Stimulated activated CD8-positive, alpha-beta memory T cell treated with anti-CD3 and anti-CD28 coated beads, Interleukin-7, amount 100 ng/mL, for 1 hour (primary cell): ENCODE measurements around the gene SDCBP2.

Source experiments
- DNase-seq, 2 donors: peaks; one replicate each; pipeline ENCODE4 v3.0.0-alpha.2; 2020; ENCODE audit warnings: low read depth in 2 of 2

The SDCBP2 gene

DNA sequence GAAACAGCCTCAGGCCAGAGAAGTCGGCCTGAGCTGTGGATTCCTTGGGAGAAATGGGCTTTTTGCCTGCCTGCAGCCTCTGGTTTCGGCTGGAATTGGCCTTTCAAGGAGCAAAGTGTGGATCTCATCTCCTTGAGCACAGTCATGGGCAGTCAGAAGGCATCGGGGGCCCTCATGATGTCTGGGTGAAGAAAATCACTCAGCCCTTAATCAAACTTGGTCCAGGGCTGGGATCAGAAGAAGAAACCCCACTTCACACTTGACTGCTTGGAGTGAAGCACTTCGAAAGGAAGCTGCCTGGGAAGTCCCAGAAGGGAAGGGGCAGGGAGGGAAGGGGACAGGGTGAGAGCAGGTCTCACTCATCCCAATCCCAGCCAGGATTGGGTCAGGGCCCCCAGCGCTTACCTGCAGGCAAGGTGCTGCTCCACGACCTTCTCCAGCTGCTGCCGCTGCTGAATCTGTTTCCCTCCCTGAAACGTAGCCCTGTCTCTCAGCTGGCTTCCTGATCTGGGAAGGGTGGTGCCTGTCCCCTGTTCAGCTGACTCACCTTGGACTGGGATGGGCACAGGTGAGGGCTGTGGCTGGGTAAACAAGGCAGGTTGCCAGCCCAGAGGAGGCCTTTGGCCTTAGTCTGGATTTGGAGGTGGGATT lies at the start of gene SDCBP2:
TSS of gene SDCBP2 (minus strand) at position 460 of the 651 bp plus-strand sequence. CDS start 8,723 bp downstream, outside the sequence.
- no peak for DNase-seq

DNA sequence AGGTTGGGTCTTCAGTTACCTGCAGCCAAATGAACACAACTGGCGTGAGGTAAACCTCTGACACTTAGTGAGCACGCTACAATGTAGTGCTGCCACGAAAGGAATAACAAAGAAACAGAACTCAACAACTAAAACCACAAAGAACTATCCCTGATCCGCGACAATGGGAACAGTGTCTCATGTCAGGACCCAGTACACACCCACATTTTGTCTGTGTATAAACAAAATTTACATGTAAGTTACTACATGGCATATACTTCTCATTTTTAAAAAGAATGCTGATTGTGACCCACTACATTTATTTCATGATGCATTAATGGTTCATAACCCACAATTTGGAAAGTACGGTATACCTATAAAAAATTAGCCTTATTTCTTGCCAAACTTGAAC lies 49.8 kb upstream of the SDCBP2 start:
- DNase-seq = no peak

DNA sequence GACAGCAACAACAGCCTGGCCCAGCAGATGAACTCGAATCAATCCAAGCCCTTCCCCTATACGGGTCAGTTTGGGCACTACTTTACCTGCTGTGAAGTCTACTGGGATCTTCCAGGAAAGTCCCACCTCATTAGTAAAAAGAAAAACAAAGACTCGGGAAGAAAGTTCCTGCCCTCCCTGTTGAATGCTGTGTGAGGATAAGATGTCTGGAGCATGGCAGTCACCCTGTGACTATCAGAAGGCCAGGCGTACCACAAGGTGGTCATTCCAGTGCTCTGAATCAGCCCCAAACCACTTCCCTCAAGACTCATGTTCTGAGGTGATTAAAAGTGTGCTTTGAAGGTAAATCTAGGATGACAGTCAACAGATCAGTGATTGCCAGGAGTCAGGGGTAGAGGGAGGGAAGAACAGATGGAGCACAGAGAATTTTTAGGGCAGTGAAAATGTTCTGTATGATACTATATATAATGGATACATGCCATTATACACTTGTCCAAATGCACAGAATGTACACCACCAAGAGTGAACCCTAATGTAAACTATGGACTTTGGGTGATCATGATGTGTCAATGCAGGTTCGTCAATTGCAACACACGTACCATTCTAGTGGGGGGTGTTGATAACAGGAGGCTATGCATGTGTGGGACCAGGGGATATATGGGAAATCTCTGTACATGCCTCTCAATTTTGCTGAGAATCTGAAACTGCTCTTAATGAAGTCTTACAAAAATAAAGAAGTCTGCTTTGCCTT lies 49.2 kb upstream of the SDCBP2 start:
- DNase-seq = no peak

DNA sequence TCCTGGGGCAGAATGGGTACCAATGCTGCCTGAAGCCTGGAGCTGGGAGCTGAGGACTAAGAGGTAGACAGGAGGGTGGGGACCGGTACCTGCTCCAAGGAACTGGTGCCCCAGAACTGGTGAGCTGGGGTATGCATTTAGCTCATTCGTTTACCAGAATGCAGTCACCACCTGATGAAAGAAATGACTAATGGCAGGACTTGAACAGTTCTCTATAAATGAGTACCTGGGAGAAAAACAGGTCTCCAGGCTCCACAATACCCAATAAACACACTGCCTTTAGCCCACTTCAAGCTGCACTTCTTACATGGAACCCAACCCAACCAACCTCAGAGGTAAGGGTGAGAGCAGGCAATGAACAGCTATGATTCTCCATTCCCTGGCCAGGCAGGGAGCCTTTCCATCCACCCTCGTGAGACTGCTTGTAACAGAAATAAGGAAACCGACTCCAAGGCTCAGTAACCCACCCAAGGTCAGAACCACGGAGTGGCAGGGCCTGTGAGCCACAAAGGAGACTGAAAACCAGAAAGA lies 48.5 kb upstream of the SDCBP2 start:
- DNase-seq = no peak

- no peak for DNase-seq
Measured at GRCh38 chr20:1376408-1377270, 47.7 kb upstream of the SDCBP2 start.

DNA sequence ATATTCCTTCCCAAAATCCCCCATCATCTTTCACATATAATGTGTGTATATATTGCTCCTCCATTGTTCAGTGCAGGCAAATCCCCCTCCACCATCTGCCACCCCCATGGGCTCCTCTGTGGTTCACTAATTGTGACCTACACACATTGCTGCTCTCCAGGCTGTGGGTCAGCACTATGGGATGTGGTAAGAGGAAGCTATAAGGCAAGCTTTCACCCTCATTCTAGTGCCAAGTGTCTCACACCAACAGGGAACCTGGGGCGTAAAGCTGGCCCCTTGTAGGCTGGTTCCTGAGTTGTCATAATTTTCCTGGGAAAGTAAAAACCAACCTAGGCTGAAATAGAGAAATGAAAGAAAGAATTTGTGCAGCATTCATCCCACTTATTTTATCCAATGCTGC lies 47.1 kb upstream of the SDCBP2 start:
- no peak for DNase-seq

GRCh38 chr20:1375515-1375914 lies 46.6 kb upstream of the SDCBP2 start:
- no peak for DNase-seq

GRCh38 chr20:1374246-1374645 lies 45.3 kb upstream of the SDCBP2 start:
- DNase-seq = no peak

DNA sequence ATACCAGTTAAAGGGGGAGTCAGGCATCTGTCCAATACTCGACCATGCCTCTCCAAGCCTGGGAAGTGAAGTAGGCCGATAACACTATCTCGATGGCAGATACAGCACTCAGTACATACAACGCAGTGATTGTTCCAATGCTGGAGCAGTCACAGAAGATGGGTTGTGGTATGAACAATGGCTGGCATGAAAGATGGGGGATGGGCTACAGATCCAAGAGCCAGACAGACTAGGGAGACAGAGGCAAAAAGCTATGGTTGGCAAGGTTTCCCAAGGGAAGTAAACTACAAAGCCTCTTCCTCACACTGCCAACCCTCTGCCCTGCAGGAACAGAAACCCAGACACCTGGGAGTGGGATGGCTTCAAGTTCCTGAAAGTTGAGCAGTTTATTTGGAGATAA lies 44.7 kb upstream of the SDCBP2 start:
- no peak for DNase-seq

DNA sequence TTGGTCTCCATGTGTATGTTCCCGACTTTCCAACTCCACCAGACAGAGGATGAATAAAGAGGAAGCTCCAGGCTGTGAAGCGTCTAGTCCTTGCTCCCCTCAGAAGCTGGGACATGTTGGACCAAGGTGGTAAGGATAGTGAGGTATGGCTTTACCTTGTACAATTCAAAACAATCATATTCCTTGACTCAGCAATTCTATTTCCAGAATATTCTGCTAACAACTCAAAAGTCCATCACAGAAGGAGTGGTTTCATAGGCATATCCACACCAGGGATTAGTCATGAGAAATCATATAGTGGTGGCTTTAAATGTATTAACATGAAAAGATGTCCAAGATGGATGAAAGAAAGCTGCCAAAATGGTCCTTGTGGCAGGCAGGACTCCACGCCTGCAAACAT lies 44.1 kb upstream of the SDCBP2 start:
- no peak for DNase-seq

DNA sequence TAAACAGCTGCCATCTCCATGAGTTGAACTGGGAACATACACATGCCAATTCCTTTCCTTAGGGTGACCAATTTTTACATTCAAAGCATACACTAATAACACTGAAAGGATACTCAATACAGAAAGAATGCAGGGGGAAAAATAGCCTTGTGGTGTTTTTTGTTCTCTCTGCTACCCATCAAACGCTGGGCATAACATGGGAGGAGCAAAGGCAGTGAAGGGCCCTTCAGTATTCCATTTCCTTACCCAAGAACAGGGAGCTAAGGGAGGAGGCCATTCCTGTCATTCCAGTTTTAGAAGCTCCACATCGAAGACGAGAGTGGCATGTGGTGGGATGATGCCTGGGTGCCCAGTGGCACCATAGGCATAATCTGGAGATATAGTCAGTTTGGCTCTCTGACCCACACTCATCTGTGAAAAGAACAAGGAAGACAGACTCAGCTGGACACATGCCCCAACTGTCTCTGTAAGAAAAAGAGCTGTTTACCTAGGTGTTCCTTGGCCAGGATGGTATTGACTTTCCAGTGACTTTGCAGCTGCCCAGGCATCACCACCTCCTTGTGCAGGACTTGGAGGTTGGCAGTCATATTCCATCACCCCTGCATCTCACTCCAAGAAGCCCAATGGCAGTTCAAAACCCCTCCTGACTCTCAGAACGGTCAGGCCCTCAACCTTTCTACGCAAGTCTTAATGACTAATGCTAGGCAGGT lies 43.0 kb upstream of the SDCBP2 start:
- no peak for DNase-seq

GRCh38 chr20:1371202-1371782 lies 42.4 kb upstream of the SDCBP2 start:
- no peak for DNase-seq

DNA sequence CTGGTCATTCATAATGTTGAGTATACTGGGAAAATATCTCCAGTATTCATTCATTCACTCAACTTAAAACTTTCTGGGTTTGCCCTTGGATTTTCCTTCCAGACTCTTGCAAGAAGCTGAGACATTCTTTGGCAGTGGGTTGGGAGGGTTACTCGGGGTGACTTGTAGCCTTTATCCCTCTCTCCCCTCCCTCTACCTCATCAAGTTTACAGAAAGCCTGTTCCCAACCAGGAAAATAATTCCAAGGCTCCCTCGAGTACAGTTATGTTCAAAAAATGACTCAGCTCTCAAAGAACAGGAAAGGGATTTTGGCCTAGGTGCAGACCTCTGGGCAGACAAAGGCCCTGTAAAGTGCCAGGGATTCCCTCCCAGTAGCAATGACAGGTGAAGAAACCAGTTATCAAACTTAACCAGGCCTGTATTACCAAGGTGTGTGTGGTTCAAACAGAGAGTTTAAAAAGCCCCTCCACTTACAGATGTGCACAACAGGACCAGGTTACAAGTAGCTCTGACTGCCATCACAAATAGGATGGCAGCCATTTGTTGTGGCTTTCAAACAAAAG lies 41.7 kb upstream of the SDCBP2 start:
- DNase-seq = no peak

DNA sequence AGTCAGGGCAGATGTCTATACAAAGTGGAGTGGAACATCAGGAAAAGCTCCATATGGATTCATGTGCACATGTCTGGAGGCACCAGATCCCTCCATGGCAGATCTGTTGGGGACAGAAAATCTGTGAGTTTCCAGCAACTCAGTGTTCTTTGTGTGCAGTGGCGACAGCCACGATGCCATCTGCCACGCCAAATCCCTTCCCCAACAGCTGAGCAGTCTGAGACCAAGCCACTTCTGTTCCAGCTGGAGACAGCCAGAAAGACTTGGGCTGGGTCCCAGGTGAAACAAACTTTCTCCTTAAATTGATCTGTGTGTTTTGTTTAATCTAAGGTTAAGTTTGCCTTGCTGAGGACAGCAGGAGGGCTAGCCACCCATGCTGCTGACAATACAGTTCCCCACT lies 41.0 kb upstream of the SDCBP2 start:
- no peak for DNase-seq

- no peak for DNase-seq
Measured at GRCh38 chr20:1368448-1369199, 39.7 kb upstream of the SDCBP2 start.

DNA sequence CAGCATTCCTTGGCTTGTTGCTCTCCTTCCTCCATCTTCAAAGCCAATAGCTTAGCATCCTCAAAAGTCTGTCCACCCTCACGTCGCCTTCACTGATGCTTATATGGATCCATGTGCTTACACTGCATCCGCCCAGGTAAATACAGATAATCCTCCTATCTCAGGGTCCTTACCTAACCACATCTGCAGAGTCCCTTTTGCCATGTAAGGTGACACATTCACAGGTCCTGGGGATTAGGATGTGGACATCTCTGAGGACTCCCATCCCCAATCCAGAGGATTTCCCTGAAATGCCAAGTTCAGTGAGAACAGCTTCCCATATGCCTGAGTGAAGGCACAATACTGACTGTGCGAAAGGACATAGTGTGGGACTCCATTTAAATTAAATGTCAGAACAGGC lies 38.5 kb upstream of the SDCBP2 start:
- no peak for DNase-seq

DNA sequence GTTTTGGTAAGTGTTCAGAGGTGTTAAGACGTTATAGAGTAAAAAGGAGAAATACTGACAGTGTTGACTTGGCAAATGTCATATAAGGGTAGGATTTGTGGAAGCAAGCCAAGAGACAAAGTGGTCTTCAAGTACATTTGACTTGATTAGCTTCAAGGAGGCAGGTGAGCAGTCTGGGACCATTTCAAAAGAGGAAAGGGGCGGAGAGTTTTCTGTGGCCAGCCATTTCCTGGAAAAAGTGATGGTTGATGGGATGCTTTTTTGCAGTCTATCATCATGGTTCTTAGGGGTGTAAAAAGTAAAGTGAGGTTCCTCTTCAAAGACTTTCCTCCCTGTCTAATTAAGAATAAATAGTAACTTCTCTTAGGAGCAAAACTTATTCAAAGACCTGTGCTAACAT lies 35.2 kb upstream of the SDCBP2 start:
- DNase-seq = no peak

DNA sequence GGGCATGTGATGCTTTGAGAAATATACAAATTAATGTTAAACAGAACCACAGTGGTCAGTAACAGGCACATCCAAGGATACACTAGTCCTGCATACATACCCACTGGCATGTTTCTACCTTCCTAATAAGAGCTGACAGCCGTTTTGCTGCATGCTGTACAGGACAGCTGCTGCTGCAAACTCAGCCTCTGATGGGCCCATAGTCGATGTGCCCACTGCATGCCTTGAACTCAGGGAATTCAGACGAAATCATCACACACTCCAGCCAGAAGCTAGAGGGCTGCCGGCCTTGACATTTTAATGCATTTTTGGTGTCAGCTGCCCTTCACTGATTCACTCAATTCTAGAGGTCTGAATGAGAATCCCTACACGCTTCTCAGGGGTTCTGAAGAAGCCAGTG lies 34.6 kb upstream of the SDCBP2 start:
- no peak for DNase-seq

GRCh38 chr20:1362484-1362883 lies 33.5 kb upstream of the SDCBP2 start:
- no peak for DNase-seq
